GM19035 (cell line): Measurements from ENCODE around the gene RELT.

Experiments used
- ATAC-seq: cut with Tn5 transposase; IDR thresholded peaks from one replicate; pipeline ENCODE4 v1.9.1; 2021; ENCODE audit not compliant: unreplicated experiment

Gene RELT

DNA sequence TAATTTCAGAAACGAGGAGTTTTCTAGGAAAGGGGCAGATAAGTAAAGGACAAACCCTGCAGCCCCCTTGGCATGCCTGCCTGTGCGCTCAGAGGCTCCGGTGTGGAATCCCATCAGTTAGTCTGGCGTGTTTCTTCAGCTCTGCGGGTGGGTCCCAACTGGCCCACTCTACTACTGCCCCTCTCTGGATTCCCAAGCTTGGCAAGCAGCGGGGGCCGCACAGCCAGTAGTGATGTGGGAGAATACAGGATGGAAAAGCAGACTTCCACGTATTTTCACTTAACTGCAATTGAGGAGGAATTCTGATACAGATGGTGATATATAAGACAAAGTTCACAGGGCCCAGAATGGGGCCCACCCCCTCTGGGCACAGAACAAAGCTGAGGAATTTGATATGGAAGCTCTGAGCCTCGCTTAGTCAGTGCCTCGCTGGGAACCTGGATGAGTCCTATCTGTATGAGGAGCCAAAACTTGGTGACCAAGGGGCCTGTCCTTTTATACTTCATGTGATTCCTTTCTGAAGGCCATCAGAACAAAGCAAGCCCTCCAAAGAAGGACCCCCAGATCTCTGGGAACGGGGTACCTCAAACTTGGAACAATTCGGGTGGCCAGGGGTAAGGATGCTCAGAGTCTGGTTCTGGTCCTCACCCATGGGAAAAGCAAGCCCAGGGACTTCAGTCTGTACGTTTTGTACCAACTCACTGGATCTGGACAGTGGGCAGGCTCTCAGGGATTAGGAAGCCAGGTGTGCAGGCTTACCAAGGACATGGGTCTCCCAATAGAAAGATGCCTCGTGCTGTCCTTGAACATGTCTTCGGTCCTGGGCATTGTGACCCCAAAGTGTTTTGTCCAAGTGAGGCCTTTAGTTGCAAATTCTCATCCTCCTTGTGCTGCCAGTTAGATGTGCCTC lies 26.0 kb downstream of the RELT start:
- ATAC-seq: no peak

GRCh38 chr11:73402834-73403185 lies 26.6 kb downstream of the RELT start:
- no peak for ATAC-seq

DNA sequence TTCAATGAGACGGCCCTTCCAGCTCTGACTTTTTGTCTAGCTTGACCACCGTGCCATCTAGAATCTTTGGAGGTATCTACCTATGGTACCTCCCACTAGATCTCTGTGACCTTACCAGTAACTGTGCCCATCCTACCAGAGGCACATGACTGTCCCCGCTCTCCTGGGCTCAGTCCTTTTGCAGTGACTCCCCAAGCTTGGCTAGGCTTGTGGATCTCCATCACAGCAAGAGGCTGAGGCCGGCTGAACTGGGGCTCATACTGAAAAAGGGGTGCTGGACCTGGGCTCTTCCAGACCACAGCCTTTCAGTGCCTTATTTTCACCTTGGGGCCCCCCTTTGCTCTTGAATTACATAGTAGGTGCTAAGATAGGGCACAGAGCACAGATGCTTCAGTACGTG lies 27.3 kb downstream of the RELT start:
- ATAC-seq: no peak

GRCh38 chr11:73404048-73404447 lies 27.8 kb downstream of the RELT start:
- ATAC-seq: no peak

- no peak for ATAC-seq
Observed at GRCh38 chr11:73404506-73405145, 28.4 kb downstream of the RELT start.

- ATAC-seq: no peak
Observed at GRCh38 chr11:73405146-73405510, 28.9 kb downstream of the RELT start.

DNA sequence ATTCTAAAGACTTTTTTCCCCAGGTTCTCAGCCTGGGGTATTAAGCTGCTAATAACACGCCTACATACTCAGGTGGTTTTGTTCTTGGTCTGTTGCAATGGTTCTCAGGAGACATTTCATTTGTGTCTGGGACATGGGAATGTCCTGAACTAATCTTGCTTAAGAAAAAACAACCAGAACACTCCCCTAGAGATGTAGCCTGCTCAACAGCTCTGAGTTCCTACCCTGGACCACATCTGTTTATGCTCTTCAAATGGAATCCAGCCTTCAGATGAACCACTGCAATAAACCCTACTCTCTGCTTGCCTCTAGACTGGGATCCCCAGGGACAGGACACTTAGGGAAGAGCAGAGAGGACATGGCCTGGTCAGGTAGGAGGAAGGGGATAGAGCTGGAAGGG lies 29.9 kb downstream of the RELT start:
- no peak for ATAC-seq

DNA sequence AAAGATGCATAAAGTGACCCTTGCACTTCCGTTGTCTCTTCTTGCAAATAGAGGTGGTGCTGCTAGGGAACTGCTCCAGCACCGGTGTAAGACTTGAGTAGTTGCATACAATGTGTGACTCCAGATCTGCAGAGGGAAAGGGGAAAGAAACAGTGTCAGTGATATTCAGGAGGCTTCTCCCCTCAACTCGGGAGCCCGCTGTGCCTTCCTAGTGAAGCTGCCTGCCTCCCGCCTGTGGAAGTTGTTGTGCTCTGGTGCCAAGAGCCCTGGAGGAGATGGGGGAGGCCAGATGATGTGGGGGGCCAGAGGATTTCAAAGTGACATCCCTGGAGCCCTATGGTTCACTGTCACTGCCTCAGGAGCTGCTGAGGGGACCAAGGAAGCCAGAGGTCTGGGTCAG lies 30.4 kb downstream of the RELT start:
- ATAC-seq: no peak

DNA sequence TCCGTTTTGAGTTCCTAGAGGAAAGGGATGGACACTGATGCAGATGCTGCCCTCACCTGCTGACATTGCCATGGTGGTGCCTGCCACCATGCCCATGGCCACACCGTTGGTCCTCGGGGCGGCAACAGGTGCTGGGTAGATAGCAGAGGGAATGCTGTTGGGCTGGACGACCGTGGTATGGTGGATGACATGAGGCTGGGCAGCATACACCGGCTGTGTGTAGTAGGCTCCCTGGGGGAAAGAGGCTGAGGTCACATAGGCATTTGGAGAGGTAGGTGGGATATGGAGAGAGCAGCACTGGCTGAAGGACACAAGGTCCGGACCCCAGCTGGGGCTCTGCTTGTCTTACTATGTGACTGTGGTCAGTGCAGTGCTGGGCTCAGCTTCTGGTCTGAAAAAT lies 33.2 kb downstream of the RELT start:
- ATAC-seq: no peak

GRCh38 chr11:73410627-73411026 lies 34.4 kb downstream of the RELT start:
- no peak for ATAC-seq

GRCh38 chr11:73411031-73411430 lies 34.8 kb downstream of the RELT start:
- ATAC-seq: no peak

- no peak for ATAC-seq
Observed at GRCh38 chr11:73412308-73412707, 36.1 kb downstream of the RELT start.

GRCh38 chr11:73413256-73413655 lies 37.1 kb downstream of the RELT start:
- no peak for ATAC-seq

DNA sequence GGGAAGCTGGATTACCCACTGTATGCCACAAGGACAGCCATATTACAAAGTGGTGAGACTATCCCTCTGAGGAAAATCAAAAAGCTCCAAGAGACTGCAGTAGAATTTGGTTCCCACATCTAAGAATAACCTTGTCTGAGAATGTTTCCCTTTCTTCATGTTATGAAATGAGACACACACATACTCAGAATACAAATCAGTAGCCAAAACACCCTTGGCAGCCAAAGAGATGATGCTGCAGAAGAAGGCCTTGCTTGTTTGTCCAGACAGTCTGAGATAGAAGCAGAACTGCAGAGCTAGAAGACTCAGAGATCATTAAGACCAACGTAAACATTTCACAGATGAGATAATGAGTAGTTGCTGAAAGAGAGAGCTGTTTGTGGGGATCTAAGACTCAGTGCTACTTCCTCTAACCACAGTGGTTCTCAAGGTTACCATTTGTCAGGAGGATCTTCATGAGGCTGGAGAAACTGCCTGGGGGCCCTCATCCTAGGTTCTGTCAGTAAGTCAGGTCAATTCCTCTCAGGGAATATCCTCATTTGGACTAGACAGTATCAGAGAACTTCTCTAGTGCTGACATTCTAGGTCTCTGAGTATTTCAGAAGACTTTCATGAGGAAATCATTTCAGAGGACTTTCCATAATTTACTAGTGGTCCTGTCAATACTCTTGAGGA lies 38.9 kb downstream of the RELT start:
- no peak for ATAC-seq

DNA sequence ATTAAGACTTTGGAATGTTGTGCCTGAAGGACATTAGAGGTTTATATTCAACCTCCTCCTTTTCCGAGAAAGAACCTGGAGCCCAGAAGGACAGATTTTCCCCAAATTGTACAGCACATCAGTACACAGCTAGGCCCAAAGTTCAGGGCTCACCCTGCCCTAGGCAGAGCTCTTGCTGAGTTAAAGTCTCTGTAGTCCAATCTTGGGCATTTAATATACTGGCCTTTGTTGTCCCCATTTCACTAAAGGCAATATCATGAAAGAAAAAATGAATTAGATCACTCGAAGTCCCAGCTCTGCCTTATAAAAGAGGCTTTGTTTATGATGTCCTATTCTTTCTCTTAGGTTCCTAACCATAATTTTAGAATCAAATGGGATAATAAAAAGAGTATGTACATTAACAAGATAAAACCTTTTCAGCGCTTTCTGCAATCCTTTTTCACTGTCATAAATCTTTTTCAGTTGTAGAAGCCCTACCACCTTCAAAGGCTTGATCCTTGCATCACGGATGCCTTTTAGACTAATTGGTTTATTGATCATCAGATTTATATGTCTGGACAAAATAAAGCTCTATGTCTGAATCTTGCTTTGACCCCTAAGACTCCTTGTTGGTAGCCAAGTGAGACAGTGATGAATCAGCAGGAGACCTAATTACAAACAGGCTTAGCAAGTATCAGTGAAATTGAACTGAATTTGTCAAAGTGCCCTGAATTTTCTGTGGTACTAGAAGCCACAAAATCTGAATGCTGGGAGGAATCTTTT lies 39.8 kb downstream of the RELT start:
- ATAC-seq: no peak

- ATAC-seq: no peak
Observed at GRCh38 chr11:73416786-73417185, 40.6 kb downstream of the RELT start.

GRCh38 chr11:73420136-73420535 lies 43.9 kb downstream of the RELT start:
- ATAC-seq: no peak

GRCh38 chr11:73422886-73423285 lies 46.7 kb downstream of the RELT start:
- ATAC-seq: no peak

DNA sequence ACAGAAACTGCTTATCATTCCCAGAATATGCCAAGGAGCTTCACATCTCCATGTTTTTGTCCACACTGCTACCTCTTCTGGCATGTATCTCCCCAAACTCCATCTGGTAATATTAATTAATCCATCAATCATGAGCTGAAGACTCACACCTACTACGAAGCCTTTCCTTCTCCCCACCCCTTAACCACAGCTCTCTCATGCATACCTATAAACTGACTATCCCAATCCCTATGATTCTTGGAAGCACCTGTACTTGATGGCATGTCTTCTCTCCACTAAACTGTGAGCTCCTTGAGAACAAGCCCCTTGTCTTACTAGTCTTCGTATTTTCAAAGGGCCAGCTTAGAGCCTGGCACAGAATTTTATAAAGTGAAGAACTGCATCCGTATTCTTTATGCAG lies 47.3 kb downstream of the RELT start:
- no peak for ATAC-seq

DNA sequence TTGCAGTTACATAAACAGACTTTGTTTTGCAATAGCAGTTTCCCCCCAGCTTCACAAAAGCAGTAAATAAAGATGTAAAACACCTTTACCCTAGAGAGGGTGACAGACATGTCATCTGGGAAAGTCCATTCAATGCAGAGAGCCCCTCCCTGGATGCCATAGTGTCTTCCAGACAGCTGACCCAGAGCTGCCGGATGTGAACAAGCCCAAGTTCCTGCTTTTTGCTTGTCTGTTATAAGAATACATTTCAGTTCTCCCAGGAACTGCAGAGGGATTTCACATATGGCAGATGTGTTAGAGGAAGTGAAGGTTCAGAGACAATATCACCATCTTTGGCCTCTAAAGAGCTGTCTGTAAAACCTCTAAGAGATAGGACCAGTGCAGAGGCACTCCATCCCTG lies 48.9 kb downstream of the RELT start:
- ATAC-seq: no peak

- ATAC-seq: no peak
Observed at GRCh38 chr11:73426219-73426850, 50.1 kb downstream of the RELT start.
